HFFc6 (cell line): ENCODE measurements around the gene ZIC4. TPM values are rescaled to one million over a fixed set of nuclear protein-coding genes. Genes with fewer than 3 reads are reported as not detected.

Experiments
- DNase-seq: peaks from one replicate; pipeline ENCODE4 v3.0.0-alpha.2; 2018
- H3K27ac Mint-ChIP-seq: 2 replicates; pipeline ENCODE4 v1.8.0; 2020; ENCODE audit warnings: mild to moderate bottlenecking, mixed read lengths
- H3K27me3 Mint-ChIP-seq: 2 replicates; pipeline ENCODE4 v1.8.0; 2021; ENCODE audit warnings: mild to moderate bottlenecking, moderate library complexity, mixed read lengths; ENCODE audit not compliant: insufficient read depth
- H3K36me3 Mint-ChIP-seq: 2 replicates; pipeline ENCODE4 v1.8.0; 2021; ENCODE audit warnings: low read depth, mixed read lengths
- H3K4me1 Mint-ChIP-seq: 2 replicates; pipeline ENCODE4 v1.8.0; 2020; ENCODE audit warnings: low read depth, mixed read lengths
- H3K4me3 Mint-ChIP-seq: 2 replicates; pipeline ENCODE4 v1.8.0; 2020; ENCODE audit warnings: mild to moderate bottlenecking, moderate library complexity, mixed read lengths
- H3K9me3 Mint-ChIP-seq: 2 replicates; pipeline ENCODE4 v1.8.0; 2020; ENCODE audit warnings: mild to moderate bottlenecking, mixed read lengths
- CTCF ChIP-seq: fragments of 200-600 bp; sonication (generic); IDR thresholded peaks from 2 replicates; pipeline ENCODE4 v1.5.0; 2021; ENCODE audit warnings: antibody characterized with exemption, mild to moderate bottlenecking
- total RNA-seq, 6 experiments: library from RNA; stranded (reverse); fragmentation: NEBNext Ultra II Directional; extraction: Animal tissue kit (Norgen Biotek cat#: 25700); gene quantifications; 2 replicates in 1 of 6; 3 replicates in 5 of 6; pipeline ENCODE4 v1.2.3, GENCODE V29; 2021

The ZIC4 gene
- total RNA-seq, 6 experiments from 2014 or later: 0.28 to 0.58 (median 0.49) TPM

GRCh38 chr3:147387885-147388699 lies 18.3 kb downstream of the ZIC4 start:
- Mint-ChIP-seq H3K4me1 (peaks cover 33% of the 10 kb centered on the region), H3K27me3 (peaks cover 87% of the 10 kb centered on the region), H3K27ac (no peak overlapping the region), H3K9me3 (peaks cover 27% of the 10 kb centered on the region), H3K4me3 (peak overlapping the region; percentile 2; the same call in 1 of the 2 replicates), H3K36me3 (peaks cover 11% of the 10 kb centered on the region)
- DNase-seq: no peak
- no peak for TF ChIP-seq CTCF

GRCh38 chr3:147387291-147387884 lies 19.0 kb downstream of the ZIC4 start:
- Mint-ChIP-seq H3K4me1 (peaks cover 25% of the 10 kb centered on the region), H3K27me3 (peaks cover 87% of the 10 kb centered on the region), H3K9me3 (peaks cover 21% of the 10 kb centered on the region), H3K36me3 (peaks cover 11% of the 10 kb centered on the region), H3K4me3 (no peak overlapping the region), H3K27ac (no peak overlapping the region)
- no peak for TF ChIP-seq CTCF
- no peak for DNase-seq

GRCh38 chr3:147385059-147386012 lies 21.0 kb downstream of the ZIC4 start:
- TF ChIP-seq CTCF: no peak

GRCh38 chr3:147384210-147385058 lies 21.9 kb downstream of the ZIC4 start:
- H3K27me3 Mint-ChIP-seq: peaks cover 85% of the 10 kb centered on the region
- peak; percentile 68 for TF ChIP-seq CTCF
- H3K36me3 Mint-ChIP-seq: peaks cover 7% of the 10 kb centered on the region; the same call in 1 of the 2 replicates
- no peak overlapping the region for H3K27ac Mint-ChIP-seq
- peak overlapping the region; percentile 29; the same call in 1 of the 2 replicates for H3K4me3 Mint-ChIP-seq
- DNase-seq: no peak
- peaks cover 16% of the 10 kb centered on the region for H3K4me1 Mint-ChIP-seq
- H3K9me3 Mint-ChIP-seq: peaks cover 9% of the 10 kb centered on the region; the same call in 1 of the 2 replicates

More at GRCh38 chr3:147385059-147386012, 21.0 kb downstream of the ZIC4 start:
- Mint-ChIP-seq H3K4me1 (peaks cover 16% of the 10 kb centered on the region), H3K36me3 (peaks cover 7% of the 10 kb centered on the region; the same call in 1 of the 2 replicates), H3K9me3 (peaks cover 14% of the 10 kb centered on the region), H3K27ac (no peak overlapping the region), H3K4me3 (no peak overlapping the region; the same call in 1 of the 2 replicates), H3K27me3 (peaks cover 85% of the 10 kb centered on the region)
- DNase-seq: no peak
